NCI-H345 treated with DMSO at 0.1 percent for 48 hours (cell line): ENCODE results near the gene DAZAP1.

ENCODE experiments used
- DNase-seq: peaks from one replicate; lab custom pipeline; 2025; ENCODE audit not compliant: unreplicated experiment; lab: John Stamatoyannopoulos, UW

Gene DAZAP1

DNA sequence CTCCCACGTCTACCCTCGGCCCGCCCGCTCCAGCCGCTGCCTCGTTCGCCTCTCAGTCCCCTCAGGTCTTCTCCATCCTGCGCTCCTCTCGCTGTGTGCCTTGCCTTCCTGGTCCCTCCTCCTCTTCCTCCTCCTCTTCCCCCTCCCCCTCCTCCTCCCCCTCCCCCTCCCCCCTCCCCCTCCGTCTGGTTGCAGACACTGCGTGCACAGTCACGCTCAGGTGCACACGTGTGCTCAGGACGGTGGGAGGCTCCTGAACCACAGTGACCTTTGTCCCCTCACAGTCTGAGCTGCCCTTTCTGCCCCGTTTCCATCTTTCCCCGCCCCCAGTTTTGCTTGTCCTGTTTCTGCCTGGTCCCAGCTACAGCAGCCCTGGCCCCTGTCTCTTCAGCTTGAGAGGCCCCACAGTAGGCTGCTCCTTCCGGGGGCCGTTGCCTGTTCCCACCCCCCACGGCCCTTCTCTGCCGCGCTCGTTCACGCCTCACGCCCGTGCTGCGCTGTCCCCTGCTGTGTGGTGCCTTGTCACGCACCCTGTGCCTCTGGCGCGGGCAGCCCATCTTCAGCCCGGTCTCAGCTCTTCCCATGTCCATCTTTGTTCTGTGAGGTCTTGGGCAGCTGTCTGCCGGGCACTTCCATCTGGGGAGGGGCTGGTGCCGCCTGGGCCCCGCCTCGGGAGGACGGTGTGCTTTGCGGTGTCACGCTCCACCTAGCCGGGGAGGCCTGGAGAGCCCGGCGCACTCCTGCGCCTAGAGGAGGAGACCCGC is 17.0 kb downstream of the DAZAP1 start:
- DNase-seq = no peak

DNA sequence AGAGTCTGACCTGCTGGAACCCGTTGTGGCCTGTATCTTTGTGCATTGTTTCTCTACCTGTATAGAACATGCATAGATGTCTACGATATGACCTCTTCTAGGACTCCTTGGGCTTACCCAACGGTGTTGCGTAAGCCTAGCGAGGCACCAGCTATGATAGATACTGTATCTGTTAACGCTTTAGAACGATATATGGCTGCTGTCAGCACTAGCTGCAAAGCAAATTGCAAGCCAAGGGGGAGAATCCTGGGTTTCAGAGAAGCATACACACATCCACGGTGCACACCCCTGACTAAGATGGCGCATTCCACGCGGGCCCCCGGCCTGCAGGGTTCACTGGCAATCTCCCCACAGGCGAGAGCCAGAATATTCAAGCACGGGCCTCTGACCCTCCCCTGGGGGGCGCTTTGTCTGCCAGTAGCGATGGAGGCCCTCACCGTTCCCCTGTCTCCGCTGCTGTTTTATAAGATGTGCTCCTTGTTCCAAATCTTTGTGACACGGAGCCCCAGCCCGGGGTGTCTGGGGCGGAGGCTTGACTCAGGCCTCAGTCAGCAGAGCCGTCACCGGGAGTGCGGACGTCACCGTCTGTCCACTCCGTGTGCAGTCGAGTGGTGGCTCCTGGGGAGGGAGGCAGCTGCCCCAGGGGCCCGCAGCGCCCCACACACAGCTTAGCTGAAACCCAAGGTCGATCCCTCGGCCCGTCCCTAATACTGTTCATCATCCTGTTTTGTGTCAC is 17.9 kb downstream of the DAZAP1 start:
- no peak for DNase-seq

DNA sequence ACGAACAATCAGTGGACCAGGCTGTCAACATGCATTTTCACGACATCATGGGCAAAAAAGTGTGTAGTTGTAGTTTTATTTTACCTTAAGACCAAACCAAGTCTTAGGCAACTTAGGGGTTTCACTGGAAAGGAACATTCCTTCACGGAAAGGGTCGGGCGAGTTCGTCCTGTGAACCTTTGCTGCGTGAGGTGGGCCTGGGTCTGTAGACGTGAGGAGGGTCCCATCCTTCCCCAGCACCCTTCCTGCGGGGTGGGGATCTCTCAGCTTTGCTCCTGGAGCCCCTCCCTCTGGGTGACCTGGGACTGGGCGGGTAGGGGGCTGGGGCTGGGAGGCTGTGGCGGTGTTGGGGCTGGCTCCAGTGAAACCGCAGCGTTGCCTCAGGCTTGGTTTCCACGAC is 18.5 kb downstream of the DAZAP1 start:
- no peak for DNase-seq

DNA sequence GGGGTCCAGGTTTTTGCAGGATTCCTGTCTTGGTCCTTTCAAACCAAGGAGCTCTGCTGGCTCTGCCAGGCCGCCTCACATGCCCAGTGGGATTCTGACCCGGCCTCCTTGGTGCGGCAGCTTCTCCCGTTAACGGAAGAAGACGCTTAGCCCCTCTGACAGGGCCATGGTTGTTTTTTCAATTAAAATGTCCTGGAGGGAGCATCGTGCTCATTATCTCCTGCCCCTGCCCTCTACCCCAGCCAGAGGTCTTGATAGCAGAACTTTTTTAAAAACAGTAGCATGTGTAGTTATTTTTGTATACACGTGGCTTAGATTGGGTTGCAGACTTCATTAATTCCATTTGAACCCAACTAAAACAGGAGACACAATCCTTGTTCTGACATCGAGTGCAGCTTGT is 19.4 kb downstream of the DAZAP1 start:
- no peak for DNase-seq

DNA sequence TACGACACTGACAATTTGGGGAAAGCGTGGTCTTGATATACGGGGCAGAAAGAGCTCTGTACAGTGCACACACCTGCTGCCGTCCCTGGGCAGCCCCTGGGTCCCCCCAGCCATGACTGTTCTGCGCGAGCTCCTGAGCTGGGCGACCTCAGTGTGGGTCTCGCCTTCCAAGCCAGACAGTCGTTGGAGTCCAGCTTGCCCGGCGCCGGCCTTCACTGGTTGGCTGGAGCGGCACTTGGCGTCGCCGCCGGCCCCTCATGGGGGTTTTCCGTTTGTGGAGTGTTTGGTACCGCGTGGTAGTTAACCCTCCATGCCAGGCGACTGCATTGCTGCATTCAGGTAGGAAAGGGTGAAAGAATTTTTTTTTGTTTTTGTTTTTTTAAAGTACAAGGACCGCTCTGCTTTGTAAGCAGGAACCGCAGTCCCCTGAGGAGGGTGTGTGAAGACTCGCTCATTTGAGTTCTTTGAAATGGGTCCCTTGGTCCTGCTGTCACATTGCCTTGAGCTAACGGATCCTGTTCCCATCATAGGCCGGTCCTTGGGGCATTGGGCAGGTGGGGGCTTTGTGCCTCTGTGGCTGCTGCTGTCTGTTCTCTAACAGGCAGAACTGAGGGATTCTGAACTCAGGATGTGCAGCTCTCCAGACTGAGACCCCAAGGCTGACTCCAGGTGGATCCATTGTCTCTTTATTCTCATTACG is 20.0 kb downstream of the DAZAP1 start:
- no peak for DNase-seq

DNA sequence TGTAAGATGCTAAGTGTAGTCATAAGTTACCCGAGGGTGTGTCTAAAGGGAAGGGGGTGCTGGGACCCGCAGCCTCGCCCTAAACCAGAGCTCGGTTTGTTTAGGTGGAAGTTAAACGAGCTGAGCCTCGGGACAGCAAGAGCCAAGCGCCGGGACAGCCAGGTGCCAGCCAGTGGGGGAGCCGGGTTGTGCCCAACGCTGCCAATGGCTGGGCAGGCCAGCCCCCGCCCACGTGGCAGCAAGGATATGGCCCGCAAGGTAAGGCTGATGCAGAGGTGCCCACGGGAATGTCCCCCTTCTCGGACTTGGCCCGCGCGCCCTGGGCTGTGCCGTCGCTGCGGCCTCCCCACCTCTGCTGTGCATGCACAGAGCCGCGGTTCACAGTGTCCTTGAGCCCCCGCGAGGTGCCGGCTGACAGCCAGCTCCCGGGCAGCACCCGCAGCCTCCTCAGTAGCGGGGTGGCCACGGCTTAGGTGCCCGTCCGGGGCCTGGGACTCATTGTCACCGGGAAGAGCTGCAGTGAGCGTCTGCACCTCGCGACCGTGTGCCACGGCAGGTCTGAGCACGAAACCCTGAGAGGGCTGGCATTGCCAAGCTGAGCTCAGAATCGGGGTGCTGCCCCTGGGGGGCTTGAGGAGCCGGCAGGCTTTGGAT is 21.5 kb downstream of the DAZAP1 start:
- no peak for DNase-seq

DNA sequence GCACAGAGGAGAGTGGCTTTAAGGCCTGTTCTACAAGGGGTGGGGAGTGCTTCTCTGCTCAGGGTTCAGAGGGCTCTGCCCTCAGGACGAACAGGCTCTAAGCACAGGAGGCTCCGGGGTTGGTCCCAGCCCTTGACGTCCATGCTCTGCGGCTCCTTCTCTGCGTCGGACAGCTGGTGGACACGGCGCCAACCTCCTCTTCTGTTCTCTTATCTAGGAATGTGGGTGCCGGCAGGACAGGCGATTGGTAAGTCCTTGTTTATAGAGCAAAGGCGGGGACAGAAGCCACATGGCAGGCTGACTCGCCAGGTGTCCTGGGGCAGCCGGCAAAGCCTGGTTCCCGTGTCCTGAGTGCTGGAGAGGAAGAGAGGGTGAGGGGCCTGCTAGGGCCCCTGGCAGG is 22.4 kb downstream of the DAZAP1 start:
- no peak for DNase-seq

DNA sequence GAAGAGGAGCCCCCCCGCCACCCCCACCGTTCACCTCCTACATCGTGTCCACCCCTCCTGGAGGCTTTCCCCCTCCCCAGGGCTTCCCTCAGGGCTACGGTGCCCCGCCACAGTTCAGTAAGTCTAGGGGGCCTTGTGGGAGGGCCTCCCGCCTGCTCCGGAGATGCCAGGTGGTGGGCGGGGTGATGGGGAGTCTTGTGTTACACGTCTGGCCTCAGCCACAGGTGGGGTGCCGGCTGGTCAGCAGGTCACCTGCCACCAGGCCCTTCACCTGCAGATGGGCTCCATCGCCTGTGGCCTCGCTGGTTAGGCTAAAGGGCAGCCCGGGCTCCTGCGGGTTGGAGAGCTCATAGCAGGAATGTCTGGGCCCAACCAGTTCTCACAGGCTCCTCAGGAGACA is 22.9 kb downstream of the DAZAP1 start:
- DNase-seq = no peak

DNA sequence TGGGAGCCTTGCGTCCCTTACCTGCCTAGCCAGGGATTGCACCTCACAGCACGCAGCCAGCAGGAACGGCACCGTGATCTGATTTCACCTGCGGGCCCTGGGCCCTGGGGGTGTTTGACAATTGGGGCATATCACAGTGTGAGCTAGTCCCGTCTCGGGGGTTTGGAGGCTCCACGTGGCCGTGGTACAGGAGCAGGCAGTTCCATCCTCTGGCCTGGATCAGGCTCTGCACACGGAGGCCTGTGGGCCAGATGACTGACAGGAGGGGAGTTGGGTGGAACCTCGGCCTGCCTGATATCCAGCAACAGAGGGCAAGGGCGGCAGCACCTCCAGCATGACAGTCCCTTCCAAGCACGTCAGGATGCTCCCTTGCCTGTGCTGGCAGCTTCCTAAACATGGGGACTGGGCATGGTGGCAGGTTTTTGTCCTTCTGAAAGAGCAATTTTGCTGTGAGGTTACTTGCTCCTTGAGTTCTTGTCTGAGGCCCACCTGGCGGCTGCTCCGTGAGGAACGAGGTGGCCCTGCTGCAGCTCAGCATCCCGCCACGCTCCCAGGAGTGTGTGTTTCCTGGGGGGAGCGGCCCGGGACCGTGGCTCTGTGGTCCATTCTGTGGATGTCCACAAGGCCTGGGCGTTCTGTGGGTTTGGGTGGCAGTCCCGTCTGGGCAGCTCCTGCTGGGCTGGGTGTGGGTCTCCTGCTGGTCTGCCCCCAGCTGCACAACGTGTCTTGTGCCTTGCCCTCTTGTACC is 24.5 kb downstream of the DAZAP1 start:
- no peak for DNase-seq

DNA sequence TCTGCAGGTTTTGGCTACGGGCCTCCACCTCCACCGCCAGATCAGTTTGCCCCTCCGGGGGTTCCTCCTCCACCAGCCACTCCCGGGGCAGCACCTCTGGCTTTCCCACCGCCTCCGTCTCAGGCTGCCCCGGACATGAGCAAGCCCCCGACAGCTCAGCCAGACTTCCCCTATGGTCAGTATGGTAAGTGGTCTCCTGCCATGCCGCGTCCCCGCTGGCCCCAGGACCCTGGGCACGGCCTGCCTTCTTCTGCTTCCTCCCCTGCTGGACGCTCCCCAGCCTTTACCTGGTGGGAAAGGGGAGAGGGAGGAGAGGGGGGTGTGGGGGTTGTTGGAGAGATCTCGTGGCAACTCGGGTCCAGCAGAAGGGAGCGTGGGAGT is 25.1 kb downstream of the DAZAP1 start:
- DNase-seq = no peak

DNA sequence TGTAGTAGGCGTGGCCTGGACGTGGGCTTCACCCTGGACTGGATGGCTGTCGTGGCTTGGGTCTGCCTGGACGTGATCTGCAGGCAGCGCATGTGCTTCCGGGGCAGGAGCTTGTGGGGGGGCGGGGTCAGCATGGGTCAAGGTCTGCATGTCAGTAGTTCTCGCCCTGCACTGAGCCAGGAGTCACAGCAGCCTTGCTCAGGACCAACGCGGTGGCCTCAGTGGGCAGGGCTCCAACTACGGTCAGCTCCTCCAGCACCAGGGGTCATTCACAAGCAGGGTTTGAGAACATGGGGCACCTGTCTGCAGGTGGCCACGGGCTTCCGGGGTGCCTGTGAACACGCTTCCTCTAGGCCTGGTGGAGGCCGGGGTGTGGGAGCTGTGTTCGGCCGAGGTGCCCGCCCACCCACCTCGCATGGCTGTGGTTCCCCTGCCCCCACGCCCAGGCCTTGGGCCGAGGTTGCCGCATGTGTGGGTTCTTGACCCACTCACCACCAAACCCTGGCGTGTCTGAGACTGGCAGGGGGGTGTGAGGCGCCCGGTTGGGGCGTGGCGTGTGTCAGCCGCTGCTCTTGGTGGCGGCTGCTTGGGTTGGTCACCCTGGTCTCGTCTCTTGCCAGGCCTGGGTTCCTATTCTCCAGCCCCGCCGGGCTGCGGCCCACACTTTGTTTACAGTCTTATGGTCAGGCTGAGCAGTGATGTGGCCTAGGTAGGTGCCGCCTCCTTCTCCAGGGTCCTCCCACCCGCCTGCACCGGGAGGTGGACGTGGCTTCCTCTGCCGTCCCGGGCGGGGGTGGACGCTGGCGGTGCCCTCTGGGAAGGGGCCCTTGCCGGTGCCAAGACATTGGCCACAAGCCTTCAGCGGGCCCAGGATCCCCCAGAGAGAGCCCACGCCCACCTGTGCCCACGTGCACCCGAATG is 26.0 kb downstream of the DAZAP1 start:
- no peak for DNase-seq

DNA sequence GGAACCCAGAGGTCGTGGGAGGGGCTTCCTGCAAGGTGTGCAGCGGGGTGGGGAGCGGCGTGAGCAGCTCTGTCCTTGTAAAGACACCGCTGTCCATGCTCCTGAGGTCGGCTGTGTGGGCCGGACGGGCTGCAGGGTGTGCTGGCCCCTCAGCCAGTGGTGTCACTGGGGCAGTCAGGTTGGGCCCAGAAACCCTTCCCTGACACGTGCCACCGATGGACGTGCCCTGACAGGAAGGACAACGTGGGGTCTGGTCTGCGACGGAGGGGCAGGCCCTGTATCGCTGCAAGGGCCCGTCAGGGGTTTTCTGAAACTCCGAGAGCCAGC is 26.6 kb downstream of the DAZAP1 start:
- no peak for DNase-seq

DNA sequence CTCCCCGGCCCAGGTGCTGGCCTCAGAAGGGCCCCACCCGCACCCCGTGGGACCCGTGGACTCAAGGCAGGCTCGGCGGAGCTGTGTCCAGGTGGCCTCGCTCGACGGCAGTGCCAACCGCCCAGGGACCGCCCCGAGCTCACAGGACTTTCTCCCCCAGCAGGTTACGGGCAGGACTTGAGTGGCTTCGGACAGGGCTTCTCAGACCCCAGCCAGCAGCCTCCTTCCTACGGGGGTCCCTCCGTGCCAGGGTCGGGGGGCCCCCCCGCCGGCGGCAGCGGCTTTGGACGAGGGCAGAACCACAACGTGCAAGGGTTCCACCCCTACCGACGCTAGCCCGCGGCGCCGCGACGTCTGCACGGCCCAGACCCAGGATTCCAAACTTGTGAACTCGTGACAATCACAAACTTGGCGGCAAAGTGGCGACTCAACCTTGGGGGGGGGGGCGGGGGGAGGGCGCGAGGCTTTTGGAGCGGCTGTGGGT is 27.2 kb downstream of the DAZAP1 start:
- DNase-seq = no peak

DNA sequence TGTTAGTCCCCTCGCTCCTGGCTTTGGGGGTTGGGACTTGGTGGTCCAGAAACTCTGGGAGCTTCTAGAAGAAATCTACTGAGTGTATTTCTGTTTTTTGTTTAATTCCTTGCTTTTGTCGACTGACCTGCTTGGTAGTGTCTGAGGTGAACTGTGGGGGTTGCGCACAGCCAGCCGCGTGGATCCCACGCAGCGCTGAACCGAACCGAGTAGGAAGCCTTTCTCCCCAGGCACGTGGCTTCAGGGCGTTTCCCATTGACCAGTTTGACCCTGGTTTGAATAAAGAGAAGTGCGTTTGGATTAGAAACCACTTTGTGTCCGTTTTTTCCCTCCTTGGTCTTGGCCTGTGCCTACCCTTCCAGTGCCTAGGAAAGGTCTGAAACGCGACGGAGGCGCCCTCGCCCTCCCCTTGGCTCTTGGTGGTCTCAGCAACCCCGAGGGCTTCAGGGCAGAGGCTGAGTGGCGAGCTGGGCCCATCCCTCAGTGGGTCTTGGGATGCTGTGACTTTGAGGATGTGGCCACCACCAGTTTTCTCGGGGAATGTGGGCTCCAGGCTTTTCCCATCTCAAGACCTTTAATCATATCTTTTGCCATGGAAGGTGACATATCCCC is 28.1 kb downstream of the DAZAP1 start:
- no peak for DNase-seq

DNA sequence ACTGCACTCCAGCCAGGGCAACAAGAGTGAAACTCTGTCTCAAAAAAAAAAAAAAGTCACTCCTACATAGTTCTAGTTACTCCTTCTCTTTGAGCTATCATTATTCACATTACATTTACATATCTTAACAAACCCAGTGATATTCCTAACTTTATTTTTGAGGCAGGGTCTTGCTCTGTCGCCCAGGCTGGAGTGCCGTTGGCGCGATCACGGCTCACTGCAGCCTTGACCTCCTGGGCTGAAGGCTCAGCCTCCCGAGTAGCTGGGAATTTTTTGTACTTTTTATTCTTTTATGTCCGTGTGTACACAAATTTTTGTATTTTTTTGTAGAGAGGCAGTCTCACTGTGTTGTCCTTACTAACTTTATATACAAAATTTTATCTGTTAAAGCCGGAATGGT is 30.2 kb downstream of the DAZAP1 start:
- DNase-seq = no peak

DNA sequence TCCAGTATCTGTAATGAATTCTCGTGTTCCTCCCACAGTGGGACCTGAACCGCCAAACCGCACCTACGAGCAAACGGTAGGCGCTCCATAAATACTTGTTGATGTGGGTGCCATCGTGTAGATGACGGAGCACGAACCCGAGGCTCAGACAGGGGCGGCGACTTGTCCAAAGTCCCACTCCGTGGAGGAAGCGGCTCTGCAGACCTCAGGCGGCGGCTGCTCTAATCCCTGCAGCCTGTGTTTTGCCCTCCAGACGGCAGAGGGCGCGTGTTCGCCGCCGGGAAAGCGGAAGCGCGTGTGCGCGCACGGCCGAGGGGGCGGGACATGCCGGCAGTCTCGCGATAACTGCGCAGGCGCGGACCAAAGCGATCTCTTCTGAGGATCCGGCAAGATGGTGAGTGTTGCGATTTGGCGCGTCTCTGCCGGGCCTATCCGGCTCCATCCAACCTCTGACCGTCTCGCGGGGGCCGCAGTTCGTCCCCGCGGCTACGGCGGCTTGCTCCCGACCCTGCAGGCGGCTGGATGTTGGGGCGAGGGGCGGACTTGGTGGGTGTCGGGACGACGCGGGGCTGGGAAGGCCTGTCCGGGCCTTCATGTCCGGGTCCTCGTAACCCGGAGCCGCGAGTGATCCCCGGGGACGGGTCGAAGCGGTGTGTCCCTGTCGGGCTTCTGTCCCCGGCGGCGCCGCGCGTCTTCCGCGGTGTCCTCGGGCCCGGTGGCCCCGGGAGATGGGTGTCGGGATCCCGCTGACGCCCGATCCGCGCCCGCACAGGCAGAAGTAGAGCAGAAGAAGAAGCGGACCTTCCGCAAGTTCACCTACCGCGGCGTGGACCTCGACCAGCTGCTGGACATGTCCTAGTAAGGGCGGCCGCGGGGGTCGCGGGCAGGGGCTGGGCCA is 30.9 kb downstream of the DAZAP1 start, which contains the start of gene RPS15:
TSS of gene RPS15 (plus strand) at position 362 of the 898 bp plus-strand sequence. CDS start at position 392, 30 bp downstream.
- DNase-seq = peak; percentile 92

DNA sequence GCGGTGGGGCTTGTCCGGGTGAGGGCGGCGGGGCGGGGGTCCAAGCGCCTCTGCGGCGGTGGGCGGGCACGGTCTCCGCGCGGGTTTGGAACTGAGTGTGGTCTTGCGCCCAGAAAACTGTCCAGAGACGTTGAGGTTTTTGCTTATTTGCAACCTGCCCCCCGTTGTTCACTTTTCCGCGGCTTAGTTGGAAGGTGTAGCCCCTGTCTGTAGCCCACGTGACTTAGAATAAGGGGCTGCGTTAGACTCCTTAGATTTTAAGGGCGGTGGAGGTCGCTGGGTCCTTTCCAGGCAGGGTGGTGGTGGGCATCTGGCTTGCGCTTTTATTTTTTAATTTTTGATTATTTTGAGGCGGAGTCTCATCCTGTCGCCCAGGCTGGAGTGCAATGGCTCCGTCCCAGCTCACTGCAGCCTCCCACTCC is 31.6 kb downstream of the DAZAP1 start:
- DNase-seq = no peak
